ENCODE data around the gene AIFM2. TPM values are rescaled to one million over a fixed set of nuclear protein-coding genes. Genes with fewer than 3 reads are reported as not detected.

The AIFM2 gene
- polyA plus RNA-seq, 3 donors, result 0.28 to 2.1 (median 0.41) TPM

DNA sequence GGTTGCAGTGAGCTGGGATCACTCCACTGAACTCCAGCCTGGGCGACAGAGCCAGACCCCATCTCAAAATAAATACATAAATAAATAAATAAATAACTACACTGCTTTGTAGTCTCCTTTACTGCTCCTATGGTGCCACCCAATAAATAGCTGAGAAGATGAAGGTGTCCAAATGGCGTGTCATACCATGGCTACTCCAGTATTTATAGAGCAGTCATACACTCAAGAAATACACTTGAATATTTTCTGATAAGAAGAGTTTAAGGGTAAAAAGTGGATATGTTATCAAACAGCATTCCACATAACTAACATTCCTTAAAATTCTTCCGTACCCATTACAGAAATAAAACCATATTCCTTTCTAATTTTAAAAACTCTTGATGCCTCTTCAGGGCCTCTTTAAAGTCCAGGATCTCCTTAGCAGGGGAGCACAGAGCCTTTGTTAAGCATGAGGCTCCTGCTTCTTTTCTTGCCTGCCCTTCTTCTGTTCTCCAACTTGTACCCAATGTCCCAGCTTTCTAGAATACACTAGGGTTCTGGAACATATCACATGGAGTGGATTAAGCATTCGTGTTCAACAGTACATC is 45.6 kb upstream of the AIFM2 start:
- intact Hi-C loops (cut with micrococcal nuclease), result no loop called here
- H3K27me3 ChIP-seq (ENCODE audit: control insufficient read depth in 2 of 2, insufficient read depth in 2 of 2, low read length in 2 of 2), result no peaks in the 10 kb centered on the region
- no CpG with 5 or more reads among the region's 4 CpGs for WGBS (ENCODE audit: insufficient coverage)

DNA sequence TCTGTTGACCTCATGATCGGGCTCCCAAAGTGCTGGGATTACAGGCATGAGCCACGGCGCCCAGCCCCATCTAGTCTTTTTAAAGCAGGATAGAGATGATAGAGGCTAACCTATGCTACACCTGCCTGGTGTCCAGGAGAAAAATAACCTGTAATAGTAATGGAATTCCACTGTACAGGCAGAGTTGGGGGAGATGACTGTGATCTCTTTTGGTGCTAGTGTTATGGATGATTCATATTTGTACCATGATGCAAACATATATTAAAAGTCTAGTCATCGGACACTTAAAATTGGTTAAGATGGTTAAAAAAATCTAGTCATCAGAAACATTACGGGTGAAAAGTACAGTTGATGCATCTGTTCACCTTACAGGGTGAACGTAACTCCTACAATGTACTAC is 43.8 kb upstream of the AIFM2 start:
- Mint-ChIP-seq H3K9me3 (peaks cover 2 to 6% (median 4%) of the 10 kb centered on the region in 7 donors), H3K36me3 (no peaks in the 10 kb centered on the region), H3K27me3 (ENCODE audit: low read depth in 3 of 3) (peaks cover 0 to 6% (median 2%) of the 10 kb centered on the region in 3 donors), H3K4me1 (peaks cover 19% of the 10 kb centered on the region), H3K4me3 (no peak overlapping the region), H3K27ac (peak overlapping the region in 1 of 7 donors; percentile 13)
- Histone ChIP-seq H3K27me3 (ENCODE audit: control insufficient read depth in 2 of 2, insufficient read depth in 2 of 2, low read length in 2 of 2) (no peaks in the 10 kb centered on the region), H3K4me3 (replicated peaks in 1 of 3; ENCODE audit: low read depth in 2 of 3, low read length in 3 of 3) (no peak overlapping the region), H3K36me3 (replicated peaks in 1 of 2; ENCODE audit: control insufficient read depth in 1 of 2, insufficient read depth in 2 of 2, low read length in 2 of 2) (no peaks in the 10 kb centered on the region), H3K4me2 (replicated peaks; ENCODE audit: extremely low read depth, low read length, poor library complexity, severe bottlenecking) (no peak overlapping the region), H4K20me1 (ENCODE audit: insufficient read depth, low read length) (no peaks in the 10 kb centered on the region), H3K27ac (ENCODE audit: low read depth in 1 of 2, low read length in 2 of 2) (no peak overlapping the region), H3K4me1 (ENCODE audit: control insufficient read depth in 1 of 2, insufficient read depth in 2 of 2, low read length in 2 of 2) (peaks cover 27 to 28% of the 10 kb centered on the region in 2 donors), H3K79me2 (ENCODE audit: insufficient read depth, low read length) (no peaks in the 10 kb centered on the region), H3K9me3 (replicated peaks in 1 of 2; ENCODE audit: control insufficient read depth in 1 of 2, insufficient read depth in 1 of 2, low read length in 2 of 2) (no peaks in the 10 kb centered on the region), H2AFZ (ENCODE audit: insufficient read depth, low read depth, low read length, poor library complexity, severe bottlenecking) (no peak overlapping the region), H3K9ac (ENCODE audit: insufficient read depth, low read length, poor library complexity, severe bottlenecking) (no peak overlapping the region)
- intact Hi-C loops (cut with micrococcal nuclease), result no loop called here
- WGBS (ENCODE audit: insufficient coverage), result no CpG with 5 or more reads among the region's 6 CpGs
- no peak for DNase-seq
- TF ChIP-seq, protein P1, sequence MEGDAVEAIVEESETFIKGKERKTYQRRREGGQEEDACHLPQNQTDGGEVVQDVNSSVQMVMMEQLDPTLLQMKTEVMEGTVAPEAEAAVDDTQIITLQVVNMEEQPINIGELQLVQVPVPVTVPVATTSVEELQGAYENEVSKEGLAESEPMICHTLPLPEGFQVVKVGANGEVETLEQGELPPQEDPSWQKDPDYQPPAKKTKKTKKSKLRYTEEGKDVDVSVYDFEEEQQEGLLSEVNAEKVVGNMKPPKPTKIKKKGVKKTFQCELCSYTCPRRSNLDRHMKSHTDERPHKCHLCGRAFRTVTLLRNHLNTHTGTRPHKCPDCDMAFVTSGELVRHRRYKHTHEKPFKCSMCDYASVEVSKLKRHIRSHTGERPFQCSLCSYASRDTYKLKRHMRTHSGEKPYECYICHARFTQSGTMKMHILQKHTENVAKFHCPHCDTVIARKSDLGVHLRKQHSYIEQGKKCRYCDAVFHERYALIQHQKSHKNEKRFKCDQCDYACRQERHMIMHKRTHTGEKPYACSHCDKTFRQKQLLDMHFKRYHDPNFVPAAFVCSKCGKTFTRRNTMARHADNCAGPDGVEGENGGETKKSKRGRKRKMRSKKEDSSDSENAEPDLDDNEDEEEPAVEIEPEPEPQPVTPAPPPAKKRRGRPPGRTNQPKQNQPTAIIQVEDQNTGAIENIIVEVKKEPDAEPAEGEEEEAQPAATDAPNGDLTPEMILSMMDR (IDR thresholded peaks at IDR 0.05), result no peak

More for the DNA sequence above, 45.6 kb upstream of the AIFM2 start:
- H2AFZ ChIP-seq (ENCODE audit: insufficient read depth, low read depth, low read length, poor library complexity, severe bottlenecking), result no peak overlapping the region
- H3K9ac ChIP-seq (ENCODE audit: insufficient read depth, low read length, poor library complexity, severe bottlenecking), result no peak overlapping the region
- no peaks in the 10 kb centered on the region for H3K36me3 ChIP-seq (replicated peaks in 1 of 2; ENCODE audit: control insufficient read depth in 1 of 2, insufficient read depth in 2 of 2, low read length in 2 of 2)
- no peaks in the 10 kb centered on the region for H3K9me3 ChIP-seq (replicated peaks in 1 of 2; ENCODE audit: control insufficient read depth in 1 of 2, insufficient read depth in 1 of 2, low read length in 2 of 2)
- Mint-ChIP-seq H3K27ac (no peak overlapping the region), H3K27me3 (ENCODE audit: low read depth in 3 of 3) (peaks cover 2 to 8% (median 4%) of the 10 kb centered on the region in 3 donors), H3K9me3 (peaks cover 3 to 6% (median 4%) of the 10 kb centered on the region in 7 donors), H3K4me1 (peaks cover 19% of the 10 kb centered on the region), H3K4me3 (no peak overlapping the region), H3K36me3 (no peaks in the 10 kb centered on the region)
- DNase-seq, result no peak
- H3K4me3 ChIP-seq (replicated peaks in 1 of 3; ENCODE audit: low read depth in 2 of 3, low read length in 3 of 3), result no peak overlapping the region
- peaks cover 27 to 28% of the 10 kb centered on the region in 2 donors for H3K4me1 ChIP-seq (ENCODE audit: control insufficient read depth in 1 of 2, insufficient read depth in 2 of 2, low read length in 2 of 2)
- H4K20me1 ChIP-seq (ENCODE audit: insufficient read depth, low read length), result no peaks in the 10 kb centered on the region
- no peak overlapping the region for H3K4me2 ChIP-seq (replicated peaks; ENCODE audit: extremely low read depth, low read length, poor library complexity, severe bottlenecking)
- TF ChIP-seq, protein P1 (IDR thresholded peaks at IDR 0.05), result no peak
- no peaks in the 10 kb centered on the region for H3K79me2 ChIP-seq (ENCODE audit: insufficient read depth, low read length)
- no peak overlapping the region for H3K27ac ChIP-seq (ENCODE audit: low read depth in 1 of 2, low read length in 2 of 2)
